ENCODE data around the gene EPHA3. TPM values are rescaled to one million over a fixed set of nuclear protein-coding genes. Genes with fewer than 3 reads are reported as not detected.

The EPHA3 gene
- total and polyA plus RNA-seq, 2 donors (not counting 3 experiments of a cell fraction or from before 2014, with no cell fraction given): not detected

GRCh38 chr3:89362496-89362895 lies 255.1 kb downstream of the EPHA3 start:
- H3K9ac ChIP-seq (replicated peaks; ENCODE audit: extremely low read depth, insufficient read depth, low read length): no peak overlapping the region
- dilution Hi-C loops (cut with MboI; ENCODE audit: extremely low pct_ligation_motif_present, low sequenced_read_pairs): no loop called here
- intact Hi-C loops (cut with micrococcal nuclease): no loop called here

More at GRCh38 chr3:89362496-89362895, 255.1 kb downstream of the EPHA3 start:
- no peaks in the 10 kb centered on the region for H3K79me2 ChIP-seq (ENCODE audit: control insufficient read depth, insufficient read depth, low read length)
- peaks cover 2% of the 10 kb centered on the region for H3K9me3 ChIP-seq (replicated peaks; ENCODE audit: control insufficient read depth, insufficient read depth, low read length)
- BruUV-seq (replicated peaks): no TSS peak
- H3K36me3 ChIP-seq (ENCODE audit: control insufficient read depth in 2 of 2, extremely low read depth in 1 of 2, insufficient read depth in 2 of 2, low read length in 2 of 2): no peaks in the 10 kb centered on the region
- no peak overlapping the region for H3K4me2 ChIP-seq (ENCODE audit: insufficient read depth, low read length)
- TF ChIP-seq, protein P1, sequence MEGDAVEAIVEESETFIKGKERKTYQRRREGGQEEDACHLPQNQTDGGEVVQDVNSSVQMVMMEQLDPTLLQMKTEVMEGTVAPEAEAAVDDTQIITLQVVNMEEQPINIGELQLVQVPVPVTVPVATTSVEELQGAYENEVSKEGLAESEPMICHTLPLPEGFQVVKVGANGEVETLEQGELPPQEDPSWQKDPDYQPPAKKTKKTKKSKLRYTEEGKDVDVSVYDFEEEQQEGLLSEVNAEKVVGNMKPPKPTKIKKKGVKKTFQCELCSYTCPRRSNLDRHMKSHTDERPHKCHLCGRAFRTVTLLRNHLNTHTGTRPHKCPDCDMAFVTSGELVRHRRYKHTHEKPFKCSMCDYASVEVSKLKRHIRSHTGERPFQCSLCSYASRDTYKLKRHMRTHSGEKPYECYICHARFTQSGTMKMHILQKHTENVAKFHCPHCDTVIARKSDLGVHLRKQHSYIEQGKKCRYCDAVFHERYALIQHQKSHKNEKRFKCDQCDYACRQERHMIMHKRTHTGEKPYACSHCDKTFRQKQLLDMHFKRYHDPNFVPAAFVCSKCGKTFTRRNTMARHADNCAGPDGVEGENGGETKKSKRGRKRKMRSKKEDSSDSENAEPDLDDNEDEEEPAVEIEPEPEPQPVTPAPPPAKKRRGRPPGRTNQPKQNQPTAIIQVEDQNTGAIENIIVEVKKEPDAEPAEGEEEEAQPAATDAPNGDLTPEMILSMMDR (IDR thresholded peaks at IDR 0.05; ENCODE audit: extremely low read depth in 1 of 2, insufficient read depth in 1 of 2, low read depth in 1 of 2, low read length in 2 of 2): no peak
- TF ChIP-seq FOS (IDR thresholded peaks at IDR 0.05; ENCODE audit: borderline replicate concordance, insufficient read depth, low read length) (no peak), GATA2 (IDR thresholded peaks at IDR 0.05; ENCODE audit: insufficient read depth, insufficient read length, low read depth, low read length) (no peak), POLR2A (IDR thresholded peaks at IDR 0.05; ENCODE audit: low read depth, low read length) (no peak), POLR2AphosphoS5 (IDR thresholded peaks at IDR 0.05; ENCODE audit: insufficient read depth, low read depth, low read length) (no peak), JUN (IDR thresholded peaks at IDR 0.05; ENCODE audit: borderline replicate concordance, insufficient read depth, insufficient read length, low read depth) (no peak), MAX (IDR thresholded peaks at IDR 0.05; ENCODE audit: insufficient read depth, insufficient read length) (no peak), MYC (IDR thresholded peaks at IDR 0.05; ENCODE audit: low read depth, low read length) (no peak), EZH2 (IDR thresholded peaks at IDR 0.05; ENCODE audit: borderline replicate concordance, low read depth, low read length, severe bottlenecking) (no peak)
- FAIRE-seq: no peak
- no peaks in the 10 kb centered on the region for H3K9me1 ChIP-seq (replicated peaks; ENCODE audit: control insufficient read depth, extremely low read depth, insufficient read depth, low read length)
- H3K4me3 ChIP-seq (replicated peaks in 1 of 3; ENCODE audit: insufficient read depth in 1 of 3, low read depth in 1 of 3, low read length in 3 of 3): no peak overlapping the region
- H3K27me3 ChIP-seq (ENCODE audit: control insufficient read depth in 2 of 2, insufficient read depth in 2 of 2, low read length in 2 of 2): no peaks in the 10 kb centered on the region
- DNase-seq (ENCODE audit: low read depth, low spot score): no peak
- ChIA-PET CTCF (no interaction called here), POLR2A (no interaction called here)
- no peak overlapping the region for H3K27ac ChIP-seq (ENCODE audit: insufficient read depth, low read depth, low read length)
- H3K4me1 ChIP-seq (ENCODE audit: control insufficient read depth, extremely low read depth, insufficient read depth, low read length): no peaks in the 10 kb centered on the region
- no peaks in the 10 kb centered on the region for H4K20me1 ChIP-seq (replicated peaks; ENCODE audit: control insufficient read depth, extremely low read depth, insufficient read depth, low read length)
- no peak overlapping the region for H2AFZ ChIP-seq (ENCODE audit: low read depth, low read length)
